GM19468 (cell line): ENCODE results near the gene NID1.

Source experiments
- ATAC-seq: cut with Tn5 transposase; IDR thresholded peaks from one replicate; pipeline ENCODE4 v1.9.1; 2021; ENCODE audit warnings: mild to moderate bottlenecking, moderate library complexity, moderate number of reproducible peaks; ENCODE audit not compliant: unreplicated experiment; ENCODE audit errors: extremely low read depth

The NID1 gene, protein sequence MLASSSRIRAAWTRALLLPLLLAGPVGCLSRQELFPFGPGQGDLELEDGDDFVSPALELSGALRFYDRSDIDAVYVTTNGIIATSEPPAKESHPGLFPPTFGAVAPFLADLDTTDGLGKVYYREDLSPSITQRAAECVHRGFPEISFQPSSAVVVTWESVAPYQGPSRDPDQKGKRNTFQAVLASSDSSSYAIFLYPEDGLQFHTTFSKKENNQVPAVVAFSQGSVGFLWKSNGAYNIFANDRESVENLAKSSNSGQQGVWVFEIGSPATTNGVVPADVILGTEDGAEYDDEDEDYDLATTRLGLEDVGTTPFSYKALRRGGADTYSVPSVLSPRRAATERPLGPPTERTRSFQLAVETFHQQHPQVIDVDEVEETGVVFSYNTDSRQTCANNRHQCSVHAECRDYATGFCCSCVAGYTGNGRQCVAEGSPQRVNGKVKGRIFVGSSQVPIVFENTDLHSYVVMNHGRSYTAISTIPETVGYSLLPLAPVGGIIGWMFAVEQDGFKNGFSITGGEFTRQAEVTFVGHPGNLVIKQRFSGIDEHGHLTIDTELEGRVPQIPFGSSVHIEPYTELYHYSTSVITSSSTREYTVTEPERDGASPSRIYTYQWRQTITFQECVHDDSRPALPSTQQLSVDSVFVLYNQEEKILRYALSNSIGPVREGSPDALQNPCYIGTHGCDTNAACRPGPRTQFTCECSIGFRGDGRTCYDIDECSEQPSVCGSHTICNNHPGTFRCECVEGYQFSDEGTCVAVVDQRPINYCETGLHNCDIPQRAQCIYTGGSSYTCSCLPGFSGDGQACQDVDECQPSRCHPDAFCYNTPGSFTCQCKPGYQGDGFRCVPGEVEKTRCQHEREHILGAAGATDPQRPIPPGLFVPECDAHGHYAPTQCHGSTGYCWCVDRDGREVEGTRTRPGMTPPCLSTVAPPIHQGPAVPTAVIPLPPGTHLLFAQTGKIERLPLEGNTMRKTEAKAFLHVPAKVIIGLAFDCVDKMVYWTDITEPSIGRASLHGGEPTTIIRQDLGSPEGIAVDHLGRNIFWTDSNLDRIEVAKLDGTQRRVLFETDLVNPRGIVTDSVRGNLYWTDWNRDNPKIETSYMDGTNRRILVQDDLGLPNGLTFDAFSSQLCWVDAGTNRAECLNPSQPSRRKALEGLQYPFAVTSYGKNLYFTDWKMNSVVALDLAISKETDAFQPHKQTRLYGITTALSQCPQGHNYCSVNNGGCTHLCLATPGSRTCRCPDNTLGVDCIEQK

DNA sequence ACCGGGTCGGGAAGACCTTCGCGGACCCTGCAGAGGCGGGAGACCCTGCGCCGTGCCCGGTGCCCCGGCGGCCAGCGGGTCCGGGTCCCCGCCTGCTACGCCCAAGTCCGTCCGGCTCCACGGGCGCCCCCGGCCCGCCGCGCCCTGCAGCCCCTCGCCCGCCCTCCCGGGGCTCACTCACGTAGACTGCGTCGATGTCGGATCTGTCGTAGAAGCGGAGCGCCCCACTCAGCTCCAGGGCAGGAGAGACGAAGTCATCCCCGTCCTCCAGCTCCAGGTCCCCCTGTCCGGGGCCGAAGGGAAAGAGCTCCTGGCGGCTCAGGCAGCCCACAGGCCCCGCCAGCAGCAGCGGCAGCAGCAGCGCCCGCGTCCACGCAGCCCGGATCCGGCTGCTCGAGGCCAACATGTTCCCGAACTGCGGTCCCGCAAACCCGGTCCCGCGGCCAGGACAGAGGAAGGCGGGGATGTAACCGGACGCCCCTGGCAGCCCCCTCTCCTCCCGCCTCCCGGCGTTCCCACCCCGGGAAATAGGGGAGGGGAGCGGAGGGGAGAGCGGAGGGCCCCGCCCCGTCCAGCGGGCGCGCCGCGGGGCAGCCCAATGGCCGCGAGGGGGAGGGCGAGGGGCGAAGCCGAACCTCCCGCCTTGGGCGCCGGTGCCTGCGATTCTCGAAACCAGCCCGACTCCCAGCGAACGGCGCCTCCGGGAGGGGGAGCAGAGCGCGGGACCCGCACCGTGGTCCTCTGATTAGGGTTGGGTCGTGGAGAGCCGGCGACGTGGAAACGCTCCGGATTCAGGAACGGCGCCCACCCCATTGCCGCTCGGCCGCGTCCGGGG is at the start of gene NID1:
Gene NID1, minus strand, starts transcription at position 417 of the 835 bp plus-strand sequence. Its CDS starts 11 bp downstream, at position 406.
- peak; percentile 21 for ATAC-seq

DNA sequence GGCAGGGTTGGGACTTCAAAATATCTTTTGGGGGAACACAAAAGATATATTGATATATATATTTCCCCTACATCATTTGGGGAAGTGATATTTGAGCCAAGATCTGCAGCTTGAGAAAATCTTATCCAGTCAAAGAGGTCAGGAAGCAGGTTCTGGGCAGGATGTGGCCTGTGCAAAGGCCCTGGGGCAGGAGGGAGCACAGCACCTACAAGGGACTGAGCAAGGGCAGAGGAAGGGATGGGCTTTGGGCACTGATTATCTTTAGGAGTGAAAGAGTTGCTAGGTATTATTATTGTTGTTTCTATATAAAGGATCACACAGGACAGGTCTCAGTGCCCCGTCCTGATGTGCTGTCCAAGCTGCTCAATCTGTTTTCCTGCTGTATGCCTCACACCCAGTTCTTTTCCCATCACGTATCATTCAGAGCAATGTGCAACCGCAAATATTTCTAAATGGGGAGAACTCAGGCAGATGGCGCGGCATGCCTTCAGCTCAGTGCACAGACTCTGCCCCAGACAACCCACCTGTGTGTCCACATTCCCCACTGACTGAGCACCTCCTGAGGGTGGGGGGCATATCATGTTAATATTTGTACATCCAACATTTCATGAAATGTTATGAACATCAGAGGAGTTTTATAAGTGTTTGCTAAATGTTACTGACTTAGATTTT is 49.3 kb upstream of the NID1 start:
- no peak for ATAC-seq

DNA sequence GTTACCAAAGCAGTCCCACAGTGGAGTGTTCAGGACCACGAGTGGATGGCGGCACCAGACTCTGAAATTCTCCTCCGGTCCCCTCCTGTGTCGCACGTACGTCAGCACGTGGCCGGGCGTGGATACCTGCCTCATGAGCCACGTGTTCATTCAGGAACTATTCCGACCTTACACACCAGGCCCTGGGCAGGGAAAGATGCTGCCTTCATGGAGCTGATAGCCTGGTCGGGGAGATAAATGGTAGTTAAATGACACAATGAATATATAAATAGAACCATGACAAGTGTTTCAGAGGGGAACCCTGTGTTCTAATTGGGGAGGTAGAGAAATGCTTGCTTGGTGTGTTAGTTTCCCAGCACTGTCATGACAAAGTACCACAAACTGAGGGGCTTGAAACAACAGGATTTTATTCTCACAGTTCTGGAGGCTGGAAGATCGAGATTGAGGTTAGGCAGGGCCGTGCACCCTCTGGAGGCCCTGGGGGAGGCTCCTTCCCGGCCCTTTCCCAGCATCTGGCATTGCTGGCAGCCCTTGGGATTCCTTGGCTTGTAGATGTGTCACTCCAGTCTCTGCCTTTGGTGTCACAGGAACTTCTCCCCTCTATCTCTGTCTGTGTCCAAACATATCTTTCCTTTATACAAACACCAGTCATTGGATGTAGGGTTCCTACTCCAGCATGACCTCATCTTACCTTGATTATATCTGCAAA is 48.6 kb upstream of the NID1 start:
- no peak for ATAC-seq

DNA sequence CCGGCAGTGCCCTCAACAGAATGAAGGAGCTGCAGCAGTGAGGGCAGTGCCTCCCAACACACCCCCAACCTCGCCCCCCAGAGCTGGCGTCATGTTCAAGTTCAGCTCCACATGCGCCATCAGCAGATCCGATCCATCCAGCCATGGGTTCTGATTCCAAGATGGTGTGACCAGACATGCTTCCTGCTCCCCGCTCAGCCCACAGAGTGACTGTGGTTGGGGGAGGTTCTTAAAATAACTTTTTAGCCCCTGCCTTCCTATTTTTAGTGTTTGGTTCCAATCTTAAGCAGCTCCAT is 47.4 kb upstream of the NID1 start:
- ATAC-seq = no peak

DNA sequence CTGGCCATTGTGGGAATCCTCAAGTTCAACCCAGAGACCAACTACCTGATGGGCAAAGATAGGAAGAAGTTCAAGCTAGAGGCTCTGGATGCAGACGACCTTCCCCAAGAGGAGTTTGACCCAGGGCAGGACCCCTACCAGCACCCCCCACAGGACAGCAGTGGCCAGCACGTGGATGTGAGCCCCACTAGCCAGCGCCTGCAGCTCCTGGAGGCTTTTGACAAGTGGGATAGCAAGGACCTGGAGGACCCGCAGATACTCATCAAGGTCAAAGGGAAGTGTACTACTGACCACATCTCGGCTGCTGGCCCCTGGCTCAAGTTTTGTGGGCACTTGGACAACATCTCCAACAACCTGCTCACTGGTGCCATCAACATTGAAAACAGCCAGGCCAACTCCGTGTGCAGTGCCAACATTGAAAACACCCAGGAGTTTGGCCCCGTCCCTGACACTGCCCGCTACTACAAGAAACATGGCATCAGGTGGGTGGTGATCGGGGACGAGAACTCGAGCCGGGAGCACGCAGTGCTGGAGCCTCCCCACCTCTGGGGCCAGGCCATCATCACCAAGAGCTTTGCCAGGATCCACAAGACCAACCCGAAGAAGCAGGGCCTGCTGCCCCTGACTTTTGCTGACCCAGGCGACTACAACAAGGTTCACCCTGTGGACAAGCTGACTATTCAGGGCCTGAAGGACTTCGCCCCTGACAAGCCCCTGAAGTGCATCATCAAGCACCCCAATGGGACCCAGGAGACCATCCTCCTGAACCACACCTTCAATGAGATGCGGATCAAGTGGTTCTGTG is 46.8 kb upstream of the NID1 start:
- ATAC-seq = no peak

DNA sequence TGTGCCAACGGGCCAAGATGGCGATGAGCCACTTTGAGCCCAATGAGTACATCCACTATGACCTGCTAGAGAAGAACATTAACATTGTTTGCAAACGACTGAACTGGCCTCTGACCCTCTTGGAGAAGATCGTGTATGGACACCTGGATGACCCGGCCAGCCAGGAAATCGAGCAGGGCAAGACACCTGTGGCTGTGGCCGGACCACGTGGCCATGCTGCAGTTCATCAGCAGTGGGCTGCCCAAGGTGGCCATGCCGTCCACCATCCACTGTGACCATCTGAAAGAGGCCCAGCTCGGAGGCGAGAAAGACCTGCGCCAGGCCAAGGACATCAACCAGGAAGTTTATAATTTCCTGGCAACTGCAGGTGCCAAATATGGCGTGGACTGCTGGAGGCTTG is 45.2 kb upstream of the NID1 start:
- ATAC-seq = no peak

DNA sequence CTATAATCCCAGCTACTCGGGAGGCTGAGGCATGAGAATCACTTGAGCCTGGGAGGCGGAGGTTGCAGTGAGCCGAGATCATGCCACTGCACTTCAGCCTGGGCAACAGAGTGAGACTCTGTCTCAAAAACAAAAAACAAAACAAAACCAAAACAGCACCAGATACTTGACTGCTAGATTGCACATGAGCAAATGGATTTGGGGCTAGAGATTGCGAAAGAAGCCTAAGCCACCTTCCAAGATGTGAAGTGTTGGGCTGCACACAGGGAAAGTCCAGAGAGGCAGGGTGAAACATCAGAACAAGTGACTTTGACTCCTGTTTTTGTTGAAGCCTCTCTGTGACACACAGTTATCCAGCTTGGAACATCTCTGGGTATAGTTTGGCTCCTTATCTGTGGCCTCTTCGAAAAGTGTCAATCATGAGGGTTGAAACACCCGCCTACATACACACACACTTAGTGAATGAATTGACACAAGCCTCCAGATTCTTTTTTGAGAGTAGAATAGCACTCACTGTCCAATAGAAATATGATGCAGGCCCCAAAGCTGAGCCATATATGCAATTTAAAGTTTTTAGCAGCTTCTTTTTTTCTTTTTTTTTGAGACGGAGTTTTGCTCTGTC is 43.2 kb upstream of the NID1 start:
- ATAC-seq = no peak

DNA sequence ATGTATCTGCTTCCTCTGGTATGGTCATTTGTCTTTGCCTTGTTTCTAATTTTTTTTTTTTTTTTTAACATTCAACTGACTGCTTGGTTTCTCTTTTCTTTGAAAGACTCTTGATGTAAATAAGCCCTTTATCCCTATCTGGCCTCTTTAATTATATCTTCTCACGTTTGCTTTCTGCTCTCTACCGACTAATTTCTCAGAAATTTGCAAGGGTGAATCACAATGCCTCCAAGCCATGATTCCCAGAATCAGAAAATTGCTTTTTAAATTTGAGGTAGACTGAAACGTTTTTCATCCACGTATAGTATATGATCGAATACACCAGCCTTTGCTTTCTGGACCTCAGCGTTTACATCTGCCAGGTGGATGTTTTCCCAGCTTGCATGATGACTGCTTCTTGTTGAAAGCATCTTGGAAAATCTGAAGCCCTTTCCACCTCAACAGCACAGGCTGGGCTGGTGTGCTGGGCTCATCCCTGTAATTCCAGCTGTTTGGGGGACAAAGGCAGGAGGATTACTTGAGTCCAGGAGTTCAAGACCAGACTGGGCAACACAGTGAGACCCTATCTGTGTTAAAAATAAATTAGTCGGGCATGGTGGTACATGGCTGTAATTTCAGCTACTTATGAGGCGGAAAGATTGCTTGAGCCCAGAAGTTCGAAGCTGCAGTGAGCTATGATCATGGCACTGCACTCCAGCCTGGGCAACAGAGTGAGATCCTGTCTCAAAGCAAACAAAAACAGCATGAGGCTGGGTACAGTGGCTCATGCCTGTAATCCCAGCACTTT is 42.4 kb upstream of the NID1 start:
- ATAC-seq = no peak

DNA sequence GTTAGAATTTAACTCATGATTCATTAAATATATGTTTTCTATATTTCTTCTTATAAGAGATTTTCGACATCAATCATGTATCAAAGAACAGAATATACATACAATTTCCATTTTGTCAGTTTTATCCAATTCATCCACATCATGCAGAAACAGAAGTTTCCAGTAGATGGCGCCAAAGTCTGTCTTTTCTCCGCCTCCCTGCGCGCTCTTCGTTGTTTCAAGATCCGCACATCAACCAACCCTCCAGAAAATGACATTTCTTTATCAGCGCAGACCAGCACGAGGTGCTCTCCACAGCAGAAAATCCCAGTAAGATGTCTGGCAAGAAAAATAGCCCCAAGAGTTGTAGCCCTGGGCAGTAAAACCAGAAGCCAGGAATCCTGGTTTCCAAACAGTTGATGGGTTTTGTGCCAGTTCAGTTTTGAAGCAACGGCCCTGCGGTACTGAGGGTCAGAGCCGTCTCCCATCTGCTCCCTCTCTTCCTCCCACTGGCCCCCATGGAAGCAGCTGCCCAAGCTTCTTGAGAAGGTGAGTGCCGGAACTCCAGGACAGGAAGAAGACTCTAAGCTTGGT is 38.8 kb upstream of the NID1 start:
- no peak for ATAC-seq

DNA sequence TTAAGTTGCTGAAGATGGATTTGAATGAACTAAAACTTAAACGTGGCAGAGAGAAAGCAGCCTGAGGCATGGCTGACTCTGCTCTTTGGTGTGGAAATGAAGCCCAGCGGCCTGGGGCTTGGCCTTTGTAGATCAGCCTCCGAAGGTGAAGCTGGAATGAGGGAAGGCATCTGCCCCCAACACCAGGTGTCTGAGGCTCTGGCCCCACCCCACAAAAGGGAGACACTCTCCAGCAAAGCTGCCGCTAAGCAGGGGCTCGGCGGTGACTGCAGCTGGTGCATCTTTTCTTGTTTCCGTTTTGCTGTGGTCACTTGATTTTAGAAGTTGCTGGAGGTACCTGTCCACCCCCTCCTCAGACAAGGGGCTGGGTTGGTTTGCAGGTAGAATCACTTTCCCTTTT is 38.2 kb upstream of the NID1 start:
- no peak for ATAC-seq

DNA sequence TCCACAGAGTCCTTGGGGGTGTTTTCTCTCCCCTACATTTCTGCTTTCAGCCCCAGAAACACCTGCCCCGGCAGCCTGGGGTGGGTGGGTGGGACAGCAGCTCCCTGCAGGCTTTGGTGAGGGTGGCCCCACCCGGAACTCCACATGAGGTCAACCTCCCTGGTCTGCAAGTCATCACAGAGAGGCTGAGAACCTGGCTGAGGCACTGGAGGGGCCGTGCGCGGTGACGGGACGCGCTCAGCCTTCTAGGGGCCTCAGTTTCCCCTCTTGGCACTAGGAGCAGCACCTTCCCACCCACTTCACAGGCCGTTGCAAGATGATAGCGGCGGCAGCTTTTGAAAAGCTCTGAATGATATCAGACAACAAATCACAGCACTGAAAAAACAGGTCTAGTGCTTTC is 37.7 kb upstream of the NID1 start:
- ATAC-seq = no peak

DNA sequence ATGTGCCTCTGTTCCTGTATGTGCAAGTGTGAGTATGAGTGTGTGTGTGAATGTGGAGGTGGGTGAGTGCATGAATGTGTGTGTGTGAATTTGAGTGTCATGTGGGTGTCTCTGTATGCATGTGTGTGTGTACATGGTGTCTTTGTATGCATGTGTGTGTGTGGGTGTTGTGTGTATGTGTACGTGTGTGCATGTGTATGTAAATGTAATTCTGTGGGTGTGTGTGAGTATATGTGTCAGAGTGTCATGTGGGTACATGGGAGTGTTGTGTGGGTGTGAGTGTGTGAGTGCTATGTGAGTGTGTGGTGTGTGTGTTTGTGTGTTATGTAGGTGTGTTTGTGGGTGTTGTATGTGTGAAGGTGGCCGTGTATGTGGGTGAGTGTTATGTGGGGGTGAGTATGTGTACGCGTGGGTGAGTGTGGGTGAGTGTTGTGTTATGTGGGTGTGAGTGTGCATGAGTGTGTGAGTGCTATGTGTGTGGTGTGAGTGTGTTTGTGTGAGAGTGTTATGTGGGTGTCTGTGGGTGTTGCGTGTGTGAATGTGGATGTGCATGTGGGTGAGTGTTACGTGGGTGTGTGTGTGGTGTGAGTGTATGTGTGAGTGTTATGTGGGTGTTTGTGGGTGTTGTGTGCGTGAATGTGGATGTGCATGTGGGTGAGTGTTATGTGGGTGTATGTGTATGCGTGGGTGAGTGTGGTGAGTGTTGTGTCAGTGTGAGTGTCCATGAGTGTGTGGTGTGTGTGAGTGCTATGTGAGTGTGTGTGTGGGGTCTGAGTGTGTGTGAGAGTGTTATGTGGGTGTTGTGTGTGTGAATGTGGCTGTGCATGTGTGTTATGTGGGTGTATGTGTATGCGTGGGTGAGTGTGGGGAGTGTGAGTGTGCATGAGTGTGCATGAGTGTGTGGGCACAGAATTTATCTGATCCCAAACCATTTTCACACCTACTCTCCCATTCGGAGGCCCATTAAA is 36.6 kb upstream of the NID1 start:
- ATAC-seq = no peak

DNA sequence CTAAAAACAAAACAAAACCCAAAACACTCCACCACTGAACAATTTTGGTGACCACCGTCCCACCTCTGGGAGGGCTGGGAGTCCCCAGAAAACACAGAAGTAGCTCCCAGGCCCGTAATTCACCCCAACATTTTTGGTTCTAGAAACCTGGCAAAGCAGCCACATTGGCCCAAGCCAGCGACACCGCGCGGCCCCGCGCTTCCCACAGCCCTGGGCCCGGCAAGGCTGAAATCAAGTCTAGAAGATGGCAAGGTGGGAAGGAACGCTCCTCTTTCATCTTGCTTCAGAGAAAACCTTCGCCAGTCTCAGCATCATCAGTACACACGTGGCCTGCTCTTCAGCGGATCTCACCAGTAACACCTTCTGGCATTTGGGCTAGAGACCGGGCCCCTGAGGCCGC is 35.9 kb upstream of the NID1 start:
- no peak for ATAC-seq

DNA sequence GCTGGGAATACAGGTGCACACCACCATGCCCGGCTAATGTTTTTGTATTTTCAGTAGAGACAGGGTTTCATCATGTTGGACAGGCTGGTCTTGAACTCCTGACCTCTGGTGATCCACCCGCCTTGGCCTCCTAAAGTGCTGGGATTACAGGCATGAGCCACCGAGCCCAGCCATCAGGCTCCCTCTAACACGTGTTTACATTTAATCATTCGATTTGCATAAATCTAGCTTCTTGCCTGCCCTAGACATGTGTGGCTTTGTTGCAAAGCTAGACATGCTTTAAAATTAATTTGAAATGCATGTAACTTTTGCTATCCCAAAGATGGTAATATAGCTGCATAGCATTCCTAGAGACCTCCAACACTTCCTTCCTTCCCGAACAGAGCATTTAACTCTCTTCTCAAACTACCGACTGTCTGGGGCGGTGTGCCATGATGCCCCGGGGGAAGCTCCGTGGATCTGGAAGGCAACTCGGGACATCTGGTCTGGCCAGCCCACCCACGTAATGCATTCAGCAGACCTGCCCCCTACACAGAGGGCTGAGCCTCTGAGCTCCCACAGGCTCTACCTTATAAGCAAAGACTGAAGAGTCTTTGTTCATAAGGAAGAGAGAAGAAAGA is 34.6 kb upstream of the NID1 start:
- ATAC-seq = no peak

DNA sequence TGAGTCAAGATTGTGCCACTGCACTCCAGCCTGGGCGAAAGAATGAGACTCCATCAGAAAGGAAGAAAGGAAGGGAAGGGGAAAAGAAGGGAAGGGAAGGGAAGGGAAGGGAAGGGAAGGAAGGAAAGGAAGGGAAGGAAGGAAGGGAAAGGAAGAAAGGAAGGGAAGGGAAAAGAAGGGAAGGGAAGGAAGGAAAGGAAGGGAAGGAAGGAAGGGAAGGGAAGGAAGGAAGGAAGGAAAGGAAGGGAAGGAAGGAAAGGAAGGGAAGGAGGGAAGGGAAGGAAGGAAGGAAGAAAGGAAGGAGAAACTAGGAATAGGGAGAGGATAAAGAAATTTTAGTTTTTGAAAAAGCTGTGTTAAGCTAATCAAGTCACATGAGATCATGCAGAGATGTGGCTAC is 33.4 kb upstream of the NID1 start:
- no peak for ATAC-seq
